ENCODE data around the gene PBX3.

The PBX3 gene

GRCh38 chr9:125745018-125745417 lies 2.2 kb upstream of the PBX3 start:
- peaks cover 0 to 2% of the 10 kb centered on the region in 2 donors for H3K27me3 ChIP-seq
- no peaks in the 10 kb centered on the region for H3K9me3 ChIP-seq
- TF ChIP-seq CTCF (IDR thresholded peaks at IDR 0.05), result no peak
- no peak overlapping the region for H3K4me3 ChIP-seq
- DNase-seq, result no peak
- intact Hi-C loops (cut with DNase I; ENCODE audit: low total_unique reads), result loop anchor here (5.0 kb wide), 1 partner anchor 38 kb away; the partner anchor contains the start of gene MAPKAP1
- no peaks in the 10 kb centered on the region for H3K36me3 ChIP-seq
- peaks cover 0 to 18% (median 8%) of the 10 kb centered on the region in 4 donors for H3K4me1 ChIP-seq
- H3K27ac ChIP-seq, result no peak overlapping the region

- TF ChIP-seq CTCF (IDR thresholded peaks at IDR 0.05), result no peak
- DNase-seq, result no peak
- H3K27me3 ChIP-seq, result peaks cover 0 to 2% of the 10 kb centered on the region in 2 donors
- H3K4me3 ChIP-seq, result peak overlapping the region; percentile 85 to 97
- peaks cover 0 to 24% (median 8%) of the 10 kb centered on the region in 4 donors for H3K4me1 ChIP-seq
- H3K36me3 ChIP-seq, result no peaks in the 10 kb centered on the region
- H3K27ac ChIP-seq, result peak overlapping the region; percentile 83 to 84
- no peaks in the 10 kb centered on the region for H3K9me3 ChIP-seq
- intact Hi-C loops (cut with DNase I; ENCODE audit: low total_unique reads), result loop anchor here (5.0 kb wide), 1 partner anchor 38 kb away; the partner anchor contains the start of gene MAPKAP1
These were observed 1.5 kb upstream of the PBX3 start for GRCh38 chr9:125745682-125746016.

- H3K4me1 ChIP-seq, result peaks cover 0 to 30% (median 8%) of the 10 kb centered on the region in 4 donors
- H3K27ac ChIP-seq, result peak overlapping the region; percentile 83 to 84
- H3K9me3 ChIP-seq, result no peaks in the 10 kb centered on the region
- intact Hi-C loops (cut with DNase I; ENCODE audit: low total_unique reads), result loop anchor here (5.0 kb wide), 1 partner anchor 39 kb away; the partner anchor contains the start of gene MAPKAP1
- no peak for TF ChIP-seq CTCF (IDR thresholded peaks at IDR 0.05)
- peak; percentile 92 to 96 for DNase-seq
- no peaks in the 10 kb centered on the region for H3K36me3 ChIP-seq
- H3K27me3 ChIP-seq, result peaks cover 0 to 2% of the 10 kb centered on the region in 2 donors
- peak overlapping the region; percentile 85 to 97 for H3K4me3 ChIP-seq
These were observed 978 bp upstream of the PBX3 start for GRCh38 chr9:125746017-125746773.

GRCh38 chr9:125746774-125747052 lies 460 bp upstream of the PBX3 start:
- Histone ChIP-seq H3K36me3 (no peaks in the 10 kb centered on the region), H3K27me3 (peaks cover 0 to 2% of the 10 kb centered on the region in 2 donors), H3K4me1 (peaks cover 0 to 30% (median 8%) of the 10 kb centered on the region in 4 donors), H3K27ac (peak overlapping the region; percentile 83 to 84), H3K4me3 (peak overlapping the region; percentile 85 to 97), H3K9me3 (no peaks in the 10 kb centered on the region)
- intact Hi-C loops (cut with DNase I; ENCODE audit: low total_unique reads), result loop anchor here (5.0 kb wide), 1 partner anchor 39 kb away; the partner anchor contains the start of gene MAPKAP1
- TF ChIP-seq CTCF (IDR thresholded peaks at IDR 0.05), result no peak
- DNase-seq, result no peak

- intact Hi-C loops (cut with DNase I; ENCODE audit: low total_unique reads), result loop anchor here (5.0 kb wide), 1 partner anchor 41 kb away; the partner anchor contains the start of gene MAPKAP1
- TF ChIP-seq CTCF (IDR thresholded peaks at IDR 0.05), result no peak
- no peaks in the 10 kb centered on the region for H3K9me3 ChIP-seq
- H3K36me3 ChIP-seq, result no peaks in the 10 kb centered on the region
- peak; percentile 32 to 69 for DNase-seq
- H3K4me1 ChIP-seq, result peaks cover 0 to 30% (median 10%) of the 10 kb centered on the region in 4 donors
- H3K27ac ChIP-seq, result peak overlapping the region; percentile 83 to 85
- H3K27me3 ChIP-seq, result no peaks in the 10 kb centered on the region
- peak overlapping the region; percentile 85 to 97 for H3K4me3 ChIP-seq
These were observed 732 bp downstream of the PBX3 start for GRCh38 chr9:125747765-125748445.
